Sigmoid colon (tissue), 7 donors: Measurements from ENCODE around the gene EMP2. TPM values are rescaled to one million over a fixed set of nuclear protein-coding genes. Genes with fewer than 3 reads are reported as not detected.

Experiments
- DNase-seq: peaks from one replicate; pipeline ENCODE4 v3.0.0-alpha.2; 2019
- H3K27ac ChIP-seq, 4 donors: fragments of 200-600 bp; sonication (generic); one replicate each; pipeline ENCODE4 v1.5.1; 2016 to 2019; ENCODE audit warnings: mild to moderate bottlenecking in 1 of 4
- H3K27me3 ChIP-seq, 3 donors: fragments of 200-600 bp; sonication (generic); one replicate each; pipeline ENCODE4 v1.5.1; 2019; ENCODE audit warnings: mild to moderate bottlenecking in 1 of 3
- H3K36me3 ChIP-seq, 4 donors: fragments of 200-600 bp; sonication (generic); one replicate each; pipeline ENCODE4 v1.5.1; 2016 to 2019
- H3K4me1 ChIP-seq, 4 donors: fragments of 200-600 bp; sonication (generic); one replicate each; pipeline ENCODE4 v1.5.1; 2017 to 2019
- H3K4me3 ChIP-seq, 4 donors: fragments of 200-600 bp; sonication (generic); one replicate each; pipeline ENCODE4 v1.5.1; 2017 to 2019; ENCODE audit warnings: mild to moderate bottlenecking in 2 of 4, moderate library complexity in 1 of 4
- H3K9me3 ChIP-seq, 4 donors: fragments of 200-600 bp in 3 of 4; sonication (generic) in 3 of 4; one replicate each; pipeline versions ENCODE4 v1.5.1 to v1.6.1; 2013 to 2019
- CTCF ChIP-seq, 4 experiments: fragments of 450-650 bp in 3 of 4; fragments of 200-600 bp in 1 of 4; IDR thresholded peaks; one replicate each; pipeline ENCODE4 v1.5.1; 2016 to 2019; ENCODE audit warnings: antibody characterized with exemption in 4 of 4, mild to moderate bottlenecking in 3 of 4, moderate library complexity in 2 of 4
- EP300 ChIP-seq, 4 donors: sonication (generic); formaldehyde crosslinking; IDR thresholded peaks; one replicate each; pipeline ENCODE4 v1.6.1; 2017; ENCODE audit warnings: antibody characterized with exemption in 4 of 4
- POLR2A ChIP-seq, 2 donors: fragments of 450-650 bp; IDR thresholded peaks; one replicate each; pipeline ENCODE4 v1.6.1; 2016; ENCODE audit warnings: antibody characterized with exemption in 2 of 2, mild to moderate bottlenecking in 2 of 2, moderate library complexity in 2 of 2
- POLR2AphosphoS5 ChIP-seq, 4 donors: sonication (generic); formaldehyde crosslinking; IDR thresholded peaks; one replicate each; pipeline ENCODE4 v1.6.1; 2017; ENCODE audit warnings: antibody characterized with exemption in 4 of 4
- WGBS, 2 donors: extraction: QIAGEN DNeasy Blood & Tissue Kit; methylation state at CpG; one replicate each; pipeline ENCODE4 v1.1.7; 2013; 5-methylcytosine and 5-hydroxymethylcytosine counted together
- intact Hi-C: fragments of 100-400 bp; cut with DNase I; formaldehyde crosslinking; loops from one replicate; pipeline ENCODE4 v1.15.1; 2023
- polyA plus RNA-seq, 3 donors: library from polyadenylated mRNA; stranded (reverse); fragments of 200-250 nt; gene quantifications; one replicate each; pipeline ENCODE4 v1.2.3, GENCODE V29; 2013
- total RNA-seq, 4 donors: library from RNA; depleted of rRNA; stranded (reverse); fragments of >200 nt; gene quantifications; one replicate each; pipeline ENCODE4 v1.1.0, GENCODE V29; 2016
- donor health status: healthy with polysubstance abuse.
- donor health status: Bipolar disorder and iron deficiency.
- donor health status: healthy.

The EMP2 gene
- total and polyA plus RNA-seq, 7 donors: 7.2 to 57.3 (median 39.2) TPM

GRCh38 chr16:10520869-10521578 is 59.4 kb downstream of the EMP2 start:
- DNase-seq: no peak
- Histone ChIP-seq H3K27me3 (no peaks in the 10 kb centered on the region), H3K36me3 (peaks cover 0 to 18% (median 5%) of the 10 kb centered on the region in 4 donors), H3K27ac (no peak overlapping the region), H3K4me3 (no peak overlapping the region), H3K4me1 (no peaks in the 10 kb centered on the region), H3K9me3 (no peaks in the 10 kb centered on the region)
- intact Hi-C loops: loop anchor here (2.0 to 5.0 kb wide), 2 partner anchors 60 to 396 kb away; partner anchors contain the start of gene EMP2
- WGBS, 2 donors: 83 to 86% methylated on average over 7 of the region's 7 CpGs
- no peak for TF ChIP-seq EP300 (IDR thresholded peaks at IDR 0.05)
- TF ChIP-seq POLR2AphosphoS5 (IDR thresholded peaks at IDR 0.05): no peak
- TF ChIP-seq POLR2A (IDR thresholded peaks at IDR 0.05): no peak
- TF ChIP-seq CTCF (IDR thresholded peaks at IDR 0.05): no peak

- H3K36me3 ChIP-seq: peaks cover 0 to 12% (median 3%) of the 10 kb centered on the region in 4 donors
- no peak for TF ChIP-seq POLR2A (IDR thresholded peaks at IDR 0.05)
- no peak for TF ChIP-seq CTCF (IDR thresholded peaks at IDR 0.05)
- no peak for TF ChIP-seq EP300 (IDR thresholded peaks at IDR 0.05)
- H3K4me3 ChIP-seq: no peak overlapping the region
- 67 to 75% methylated on average over 10 of the region's 10 CpGs for WGBS, 2 donors
- peaks cover 0 to 4% (median 1%) of the 10 kb centered on the region in 4 donors for H3K4me1 ChIP-seq
- H3K27ac ChIP-seq: no peak overlapping the region
- intact Hi-C loops: loop anchor here (2.0 to 5.0 kb wide), 2 partner anchors 61 to 397 kb away; partner anchors contain the start of gene EMP2
- H3K9me3 ChIP-seq: no peaks in the 10 kb centered on the region
- DNase-seq: no peak
- H3K27me3 ChIP-seq: no peaks in the 10 kb centered on the region
Measured at GRCh38 chr16:10519929-10520868, 60.2 kb downstream of the EMP2 start.

GRCh38 chr16:10519297-10519696 is 61.1 kb downstream of the EMP2 start:
- Histone ChIP-seq H3K27ac (no peak overlapping the region), H3K9me3 (no peaks in the 10 kb centered on the region), H3K4me1 (peaks cover 0 to 13% (median 10%) of the 10 kb centered on the region in 4 donors), H3K4me3 (no peak overlapping the region), H3K27me3 (no peaks in the 10 kb centered on the region), H3K36me3 (peaks cover 0 to 9% (median 3%) of the 10 kb centered on the region in 4 donors)
- WGBS, 2 donors: no CpG with 5 or more reads among the region's 1 CpG
- intact Hi-C loops: no loop called here
- no peak for DNase-seq
- TF ChIP-seq POLR2AphosphoS5 (IDR thresholded peaks at IDR 0.05) (no peak), POLR2A (IDR thresholded peaks at IDR 0.05) (no peak), EP300 (IDR thresholded peaks at IDR 0.05) (no peak), CTCF (IDR thresholded peaks at IDR 0.05) (no peak)

- no peak for TF ChIP-seq POLR2AphosphoS5 (IDR thresholded peaks at IDR 0.05)
- Histone ChIP-seq H3K36me3 (peaks cover 0 to 2% (median under 1%) of the 10 kb centered on the region in 4 donors), H3K9me3 (no peaks in the 10 kb centered on the region), H3K4me3 (no peak overlapping the region), H3K27ac (no peak overlapping the region), H3K4me1 (peaks cover 0 to 14% (median 11%) of the 10 kb centered on the region in 4 donors), H3K27me3 (no peaks in the 10 kb centered on the region)
- peak; percentile 32 for DNase-seq
- 90 to 94% methylated on average over 7 of the region's 7 CpGs for whole genome bisulfite sequencing, 2 donors
- intact Hi-C loops: no loop called here
Measured at GRCh38 chr16:10518479-10519041, 61.8 kb downstream of the EMP2 start.
